ENCODE data around the gene CYLD. TPM values are rescaled to one million over a fixed set of nuclear protein-coding genes. Genes with fewer than 3 reads are reported as not detected.

Gene CYLD
- total and polyA plus RNA-seq, 12 donors: 10.3 to 61.7 (median 37.1) TPM

GRCh38 chr16:50842589-50842988 is 100.7 kb downstream of the CYLD start:
- H3K4me3 ChIP-seq: no peak overlapping the region
- intact Hi-C loops (cut with DNase I): no loop called here
- H3K4me1 ChIP-seq: peaks cover 0 to 9% (median 3%) of the 10 kb centered on the region in 9 donors
- H3K27ac ChIP-seq: no peak overlapping the region
- ATAC-seq: no peak
- no peak for TF ChIP-seq CTCF (IDR thresholded peaks at IDR 0.05)
- no peaks in the 10 kb centered on the region for H3K9me3 ChIP-seq
- H3K36me3 ChIP-seq: no peaks in the 10 kb centered on the region
- peaks cover 0 to 44% (median 32%) of the 10 kb centered on the region in 7 donors for H3K27me3 ChIP-seq
- no peak for DNase-seq
- 85 to 88% methylated on average over 4 of the region's 4 CpGs for WGBS, 2 donors

- Histone ChIP-seq H3K36me3 (no peaks in the 10 kb centered on the region), H3K27me3 (peaks cover 0 to 42% (median 29%) of the 10 kb centered on the region in 7 donors)
- TF ChIP-seq CTCF (IDR thresholded peaks at IDR 0.05): no peak
Observed at GRCh38 chr16:50844840-50845239, 103.0 kb downstream of the CYLD start.

GRCh38 chr16:50845296-50845695 is 103.4 kb downstream of the CYLD start:
- ATAC-seq (no peak), DNase-seq (no peak)
- no peaks in the 10 kb centered on the region for H3K36me3 ChIP-seq
- H3K4me3 ChIP-seq: no peak overlapping the region
- H3K9me3 ChIP-seq: no peaks in the 10 kb centered on the region
- H3K27me3 ChIP-seq: peaks cover 0 to 37% (median 24%) of the 10 kb centered on the region in 7 donors
- peaks cover 0 to 9% (median 3%) of the 10 kb centered on the region in 9 donors for H3K4me1 ChIP-seq
- no peak overlapping the region for H3K27ac ChIP-seq
- no peak for TF ChIP-seq CTCF (IDR thresholded peaks at IDR 0.05)
- intact Hi-C loops (cut with DNase I): no loop called here
- 75 to 77% methylated on average over 2 of the region's 2 CpGs for WGBS, 2 donors

More at GRCh38 chr16:50844840-50845239, 103.0 kb downstream of the CYLD start:
- peaks cover 0 to 9% (median 3%) of the 10 kb centered on the region in 9 donors for H3K4me1 ChIP-seq
- H3K27ac ChIP-seq: no peak overlapping the region
- no peak overlapping the region for H3K4me3 ChIP-seq
- intact Hi-C loops (cut with DNase I): no loop called here
- ATAC-seq (no peak), DNase-seq (no peak)
- no peaks in the 10 kb centered on the region for H3K9me3 ChIP-seq
- 63 to 68% methylated on average over 5 of the region's 5 CpGs for WGBS, 2 donors

- Histone ChIP-seq H3K4me3 (no peak overlapping the region), H3K4me1 (peaks cover 0 to 1% (median 0%) of the 10 kb centered on the region in 9 donors), H3K27ac (no peak overlapping the region), H3K9me3 (no peaks in the 10 kb centered on the region), H3K27me3 (peaks cover 0 to 25% (median 13%) of the 10 kb centered on the region in 7 donors), H3K36me3 (no peaks in the 10 kb centered on the region)
- no peak for DNase-seq
- no peak for ATAC-seq
- WGBS, 2 donors: 93 to 94% methylated on average over 2 of the region's 2 CpGs
- intact Hi-C loops (cut with DNase I): no loop called here
- TF ChIP-seq CTCF (IDR thresholded peaks at IDR 0.05): no peak
Observed at GRCh38 chr16:50846511-50846910, 104.6 kb downstream of the CYLD start.
